SK-N-SH (cell line): Measurements from ENCODE around the gene ARID5A. TPM values are rescaled to one million over a fixed set of nuclear protein-coding genes. Genes with fewer than 3 reads are reported as not detected.

Experiments
- CTCF ChIA-PET: fragments of 300-600, 350-600 bp; formaldehyde crosslinking; extraction: SDS; loops from one replicate; lab custom pipeline; 2021; lab: Yijun Ruan, JAX
- POLR2A ChIA-PET: fragments of 350-600 bp; sonication (Branson Sonifier 250); formaldehyde crosslinking; extraction: SDS; loops from one replicate; lab custom pipeline; 2020; ENCODE audit warnings: antibody characterized with exemption, inconsistent platforms; lab: Yijun Ruan, JAX
- DNase-seq: peaks from one replicate; pipeline ENCODE4 v3.0.0; 2012
- H2AFZ ChIP-seq: fragments of 200-600 bp; sonication (generic); 2 replicates; pipeline ENCODE4 v1.8.1; 2016; ENCODE audit warnings: antibody characterized with exemption, mild to moderate bottlenecking, low read depth
- H3F3A ChIP-seq: fragments of 200-600 bp; sonication (generic); replicated peaks from 2 replicates; pipeline ENCODE3; 2016; ENCODE audit warnings: antibody characterized with exemption, mild to moderate bottlenecking; ENCODE audit not compliant: insufficient read depth
- H3K27ac ChIP-seq, 2 experiments: fragments of 200-500 bp in 1 of 2; fragments of 200-600 bp in 1 of 2; sonication (Bioruptor generic) in 1 of 2; sonication (generic), shearing (Covaris generic) in 1 of 2; 2 replicates each; pipeline versions ENCODE4 v1.5.1 to v1.6.1; 2014 to 2016; ENCODE audit warnings: low read depth in 2 of 2, inconsistent platforms in 1 of 2, low read length in 1 of 2, mild to moderate bottlenecking in 1 of 2, mixed read lengths in 1 of 2
- H3K27me3 ChIP-seq: fragments of 200-600 bp; sonication (generic), shearing (Covaris generic); 2 replicates; pipeline ENCODE4 v1.6.1; 2016; ENCODE audit warnings: mixed run types; ENCODE audit not compliant: insufficient read depth
- H3K36me3 ChIP-seq, 2 experiments: fragments of 200-500 bp in 1 of 2; fragments of 200-600 bp in 1 of 2; sonication (Bioruptor generic) in 1 of 2; sonication (generic) in 1 of 2; replicated peaks in 1 of 2; 2 replicates each; pipeline versions ENCODE3 to v1.5.1; 2014 to 2016; ENCODE audit warnings: low read length in 1 of 2, mild to moderate bottlenecking in 1 of 2; ENCODE audit not compliant: insufficient read depth in 2 of 2, control insufficient read depth in 1 of 2
- H3K4me1 ChIP-seq, 2 experiments: fragments of 200-500 bp in 1 of 2; fragments of 200-600 bp in 1 of 2; sonication (Bioruptor generic) in 1 of 2; sonication (generic), shearing (Covaris generic) in 1 of 2; 2 replicates each; pipeline versions ENCODE4 v1.5.1 to v1.6.1; 2014 to 2016; ENCODE audit warnings: low read depth in 1 of 2, low read length in 1 of 2, mixed run types in 1 of 2; ENCODE audit not compliant: insufficient read depth in 2 of 2, control insufficient read depth in 1 of 2
- H3K4me2 ChIP-seq: fragments of 200-600 bp; sonication (generic), shearing (Covaris generic); 2 replicates; pipeline ENCODE4 v1.6.1; 2017; ENCODE audit warnings: mixed run types
- H3K4me3 ChIP-seq, 2 experiments: fragments of 200-500 bp in 1 of 2; fragments of 200-600 bp in 1 of 2; sonication (Bioruptor generic) in 1 of 2; sonication (generic), shearing (Covaris generic) in 1 of 2; 2 replicates each; pipeline versions ENCODE4 v1.5.1 to v1.8.1; 2014 to 2016; ENCODE audit warnings: low read depth in 2 of 2, inconsistent platforms in 1 of 2, low read length in 1 of 2, mild to moderate bottlenecking in 1 of 2, mixed read lengths in 1 of 2, moderate library complexity in 1 of 2
- H3K79me2 ChIP-seq: fragments of 200-600 bp; sonication (generic); 2 replicates; pipeline ENCODE4 v1.8.1; 2017; ENCODE audit warnings: mild to moderate bottlenecking; ENCODE audit not compliant: insufficient read depth
- H3K9ac ChIP-seq: fragments of 200-600 bp; sonication (generic); 2 replicates; pipeline ENCODE4 v1.6.1; 2017; ENCODE audit warnings: mixed run types
- H3K9me2 ChIP-seq: fragments of 200-600 bp; sonication (generic); 2 replicates; pipeline ENCODE4 v1.6.1; 2017; ENCODE audit warnings: mixed run types
- H3K9me3 ChIP-seq: fragments of 200-600 bp; sonication (generic); 2 replicates; pipeline ENCODE4 v1.6.1; 2017; ENCODE audit warnings: mixed run types, mild to moderate bottlenecking, moderate library complexity
- H4K20me1 ChIP-seq: fragments of 200-600 bp; sonication (generic); 2 replicates; pipeline ENCODE4 v1.6.1; 2017; ENCODE audit warnings: mild to moderate bottlenecking, mixed run types; ENCODE audit not compliant: insufficient read depth
- CHD2 ChIP-seq: fragments of 150-350 bp; IDR thresholded peaks from 2 replicates; pipeline ENCODE4 v1.6.1; 2018; ENCODE audit warnings: low read length; ENCODE audit not compliant: partially characterized antibody
- ELF1 ChIP-seq: IDR thresholded peaks from 2 replicates; pipeline ENCODE4 v1.4.0; 2012
- EP300 ChIP-seq, 2 experiments: IDR thresholded peaks; 2 replicates each; pipeline versions ENCODE4 v1.4.0 to v1.6.1; 2012; ENCODE audit warnings: borderline replicate concordance in 1 of 2, low read depth in 1 of 2, low read length in 1 of 2
- EZH2phosphoT487 ChIP-seq: fragments of 200-600 bp; sonication (generic); IDR thresholded peaks from 2 replicates; pipeline ENCODE4 v1.6.1; 2017; ENCODE audit warnings: low read depth, mixed run types, mild to moderate bottlenecking, antibody characterized with exemption, moderate library complexity, borderline replicate concordance
- FOXJ3 ChIP-seq: sonication (generic); formaldehyde crosslinking; IDR thresholded peaks from 2 replicates; pipeline ENCODE4 v1.5.1; 2020; ENCODE audit warnings: mild to moderate bottlenecking, missing genetic modification reagents
- FOXM1 ChIP-seq: IDR thresholded peaks from 2 replicates; pipeline ENCODE4 v1.4.0; 2012; ENCODE audit warnings: low read depth, mild to moderate bottlenecking
- MXI1 ChIP-seq: IDR thresholded peaks from 2 replicates; pipeline ENCODE4 v1.6.1; 2012; ENCODE audit warnings: mild to moderate bottlenecking, low read depth, low read length, improper control_type of control experiment
- NRF1 ChIP-seq: IDR thresholded peaks from 2 replicates; pipeline ENCODE4 v1.6.1; 2012; ENCODE audit warnings: low read depth, mild to moderate bottlenecking, low read length
- POLR2AphosphoS5 ChIP-seq: IDR thresholded peaks from 2 replicates; pipeline ENCODE4 v1.6.1; 2012; ENCODE audit warnings: low read depth, low read length
- RCOR1 ChIP-seq: fragments of 150-350 bp; IDR thresholded peaks from 2 replicates; pipeline ENCODE4 v1.6.1; 2017; ENCODE audit warnings: antibody characterized with exemption, low read length
- RFX5 ChIP-seq: IDR thresholded peaks from 2 replicates; pipeline ENCODE4 v1.6.1; 2012; ENCODE audit warnings: mild to moderate bottlenecking, improper control_type of control experiment, low read length
- RXRA ChIP-seq: IDR thresholded peaks from 2 replicates; pipeline ENCODE4 v1.4.0; 2012; ENCODE audit warnings: low read depth, mild to moderate bottlenecking, borderline replicate concordance
- SIN3A ChIP-seq: IDR thresholded peaks from 2 replicates; pipeline ENCODE4 v1.6.1; 2012; ENCODE audit warnings: low read depth, mild to moderate bottlenecking, low read length, moderate library complexity, borderline replicate concordance
- TCF12 ChIP-seq: IDR thresholded peaks from 2 replicates; pipeline ENCODE4 v1.4.0; 2012
- WGBS: methylation state at CpG from one replicate; pipeline ENCODE4 v1.1.6; 2017; ENCODE audit warnings: low lambda C conversion rate; 5-methylcytosine and 5-hydroxymethylcytosine counted together
- polyA plus RNA-seq, 3 experiments: library from polyadenylated mRNA; depleted of rRNA; stranded (reverse); fragments of >200 nt; gene quantifications; 2 replicates each; pipeline ENCODE4 v1.2.3, GENCODE V29; 2012
- TF ChIP-seq, protein P1 (sequence below): IDR thresholded peaks from 2 replicates; pipeline ENCODE4 v1.4.0; 2012; ENCODE audit warnings: low read depth, borderline replicate concordance
- TF ChIP-seq, protein P2 (sequence below): fragments of 150-350 bp; IDR thresholded peaks from 2 replicates; pipeline ENCODE4 v1.6.1; 2016; ENCODE audit warnings: mild to moderate bottlenecking, low read depth, low read length
- TF ChIP-seq, protein P3 (sequence below): fragments of 200-600 bp; sonication (generic); IDR thresholded peaks from 2 replicates; pipeline ENCODE4 v1.6.1; 2017; ENCODE audit warnings: antibody characterized with exemption, mild to moderate bottlenecking, moderate library complexity

The ARID5A gene
- polyA plus RNA-seq, 1 of the 3 experiments (the other 2 are of a cell fraction), result 3.3 TPM

DNA sequence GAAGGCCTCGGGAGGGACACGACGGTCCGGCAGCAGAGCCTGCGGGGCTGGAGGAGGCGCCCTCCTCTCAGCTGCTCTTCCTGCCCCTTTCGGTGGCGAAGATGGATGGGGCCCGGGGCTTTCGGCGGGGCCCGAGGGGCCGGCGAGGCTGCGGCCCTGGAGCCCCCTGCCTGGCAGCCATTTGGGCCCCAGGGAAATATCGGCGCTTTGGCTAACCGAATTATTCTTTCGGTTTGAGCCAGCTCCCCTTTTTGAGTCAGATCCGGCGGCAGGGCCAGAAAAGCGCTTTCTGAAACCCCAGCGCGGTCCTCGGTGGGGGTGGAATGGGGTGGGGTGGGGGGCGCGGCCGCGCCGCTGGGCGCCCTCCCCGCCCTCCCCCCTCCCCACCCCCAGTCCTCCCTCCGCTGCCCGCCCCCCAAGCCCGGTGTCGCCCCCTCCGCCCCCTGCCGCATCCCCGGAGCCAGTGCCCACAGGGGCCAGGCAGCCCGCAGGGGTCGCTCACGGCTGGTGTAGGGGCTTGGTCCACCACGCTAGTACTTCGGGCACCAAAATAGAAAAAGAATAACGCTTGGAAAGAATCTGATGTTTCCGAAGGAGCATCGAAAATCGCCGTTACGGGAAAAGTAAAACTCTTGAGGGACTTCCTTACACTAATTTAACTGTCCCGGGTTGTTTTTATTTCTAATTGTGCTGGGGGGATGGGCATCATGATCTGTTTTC, 9.1 kb upstream of the ARID5A start:
- peaks cover 4% of the 10 kb centered on the region for H3F3A ChIP-seq
- H3K79me2 ChIP-seq, result no peaks in the 10 kb centered on the region
- H3K4me2 ChIP-seq, result peak overlapping the region; percentile 44; the same call in 1 of the 2 replicates
- 0 out of 4 replicates have a peak overlapping the region, but pooled peaks of 1 of the 2 experiments have one; percentile 13 for H3K4me3 ChIP-seq
- POLR2A ChIA-PET, result no interaction called here
- WGBS, result 58% methylated on average over 29 of the region's 51 CpGs
- no peaks in the 10 kb centered on the region for H3K9me3 ChIP-seq
- H3K27me3 ChIP-seq, result no peaks in the 10 kb centered on the region
- peak; percentile 56 for DNase-seq
- H2AFZ ChIP-seq, result peak overlapping the region; percentile 86
- no peak overlapping the region for H3K27ac ChIP-seq
- CTCF ChIA-PET, result interaction anchor here (0.7 to 4.1 kb wide), 6 partner anchors 12 to 273 kb away, joined by 3 to 29 read pairs (median 7); no protein-coding TSS in a partner anchor
- H4K20me1 ChIP-seq, result no peaks in the 10 kb centered on the region
- H3K36me3 ChIP-seq, result no peaks in the 10 kb centered on the region
- H3K9ac ChIP-seq, result no peak overlapping the region
- H3K9me2 ChIP-seq, result no peaks in the 10 kb centered on the region
- TF ChIP-seq RCOR1, result no peak
- no peak for TF ChIP-seq CHD2
- TF ChIP-seq SIN3A, result no peak
- TF ChIP-seq TCF12, result no peak
- TF ChIP-seq RXRA, result no peak
- TF ChIP-seq NRF1, result no peak
- TF ChIP-seq EZH2phosphoT487, result no peak
- TF ChIP-seq RFX5, result no peak
- TF ChIP-seq, protein P1, sequence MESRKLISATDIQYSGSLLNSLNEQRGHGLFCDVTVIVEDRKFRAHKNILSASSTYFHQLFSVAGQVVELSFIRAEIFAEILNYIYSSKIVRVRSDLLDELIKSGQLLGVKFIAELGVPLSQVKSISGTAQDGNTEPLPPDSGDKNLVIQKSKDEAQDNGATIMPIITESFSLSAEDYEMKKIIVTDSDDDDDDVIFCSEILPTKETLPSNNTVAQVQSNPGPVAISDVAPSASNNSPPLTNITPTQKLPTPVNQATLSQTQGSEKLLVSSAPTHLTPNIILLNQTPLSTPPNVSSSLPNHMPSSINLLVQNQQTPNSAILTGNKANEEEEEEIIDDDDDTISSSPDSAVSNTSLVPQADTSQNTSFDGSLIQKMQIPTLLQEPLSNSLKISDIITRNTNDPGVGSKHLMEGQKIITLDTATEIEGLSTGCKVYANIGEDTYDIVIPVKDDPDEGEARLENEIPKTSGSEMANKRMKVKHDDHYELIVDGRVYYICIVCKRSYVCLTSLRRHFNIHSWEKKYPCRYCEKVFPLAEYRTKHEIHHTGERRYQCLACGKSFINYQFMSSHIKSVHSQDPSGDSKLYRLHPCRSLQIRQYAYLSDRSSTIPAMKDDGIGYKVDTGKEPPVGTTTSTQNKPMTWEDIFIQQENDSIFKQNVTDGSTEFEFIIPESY, result no peak
- no peak for TF ChIP-seq POLR2AphosphoS5
- TF ChIP-seq, protein P2, sequence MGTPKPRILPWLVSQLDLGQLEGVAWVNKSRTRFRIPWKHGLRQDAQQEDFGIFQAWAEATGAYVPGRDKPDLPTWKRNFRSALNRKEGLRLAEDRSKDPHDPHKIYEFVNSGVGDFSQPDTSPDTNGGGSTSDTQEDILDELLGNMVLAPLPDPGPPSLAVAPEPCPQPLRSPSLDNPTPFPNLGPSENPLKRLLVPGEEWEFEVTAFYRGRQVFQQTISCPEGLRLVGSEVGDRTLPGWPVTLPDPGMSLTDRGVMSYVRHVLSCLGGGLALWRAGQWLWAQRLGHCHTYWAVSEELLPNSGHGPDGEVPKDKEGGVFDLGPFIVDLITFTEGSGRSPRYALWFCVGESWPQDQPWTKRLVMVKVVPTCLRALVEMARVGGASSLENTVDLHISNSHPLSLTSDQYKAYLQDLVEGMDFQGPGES, result no peak
- TF ChIP-seq FOXM1, result no peak
- TF ChIP-seq EP300 (IDR thresholded peaks at IDR 0.05; ENCODE audit: borderline replicate concordance in 1 of 2, low read depth in 1 of 2, low read length in 1 of 2), result no peak
- TF ChIP-seq, protein P3, sequence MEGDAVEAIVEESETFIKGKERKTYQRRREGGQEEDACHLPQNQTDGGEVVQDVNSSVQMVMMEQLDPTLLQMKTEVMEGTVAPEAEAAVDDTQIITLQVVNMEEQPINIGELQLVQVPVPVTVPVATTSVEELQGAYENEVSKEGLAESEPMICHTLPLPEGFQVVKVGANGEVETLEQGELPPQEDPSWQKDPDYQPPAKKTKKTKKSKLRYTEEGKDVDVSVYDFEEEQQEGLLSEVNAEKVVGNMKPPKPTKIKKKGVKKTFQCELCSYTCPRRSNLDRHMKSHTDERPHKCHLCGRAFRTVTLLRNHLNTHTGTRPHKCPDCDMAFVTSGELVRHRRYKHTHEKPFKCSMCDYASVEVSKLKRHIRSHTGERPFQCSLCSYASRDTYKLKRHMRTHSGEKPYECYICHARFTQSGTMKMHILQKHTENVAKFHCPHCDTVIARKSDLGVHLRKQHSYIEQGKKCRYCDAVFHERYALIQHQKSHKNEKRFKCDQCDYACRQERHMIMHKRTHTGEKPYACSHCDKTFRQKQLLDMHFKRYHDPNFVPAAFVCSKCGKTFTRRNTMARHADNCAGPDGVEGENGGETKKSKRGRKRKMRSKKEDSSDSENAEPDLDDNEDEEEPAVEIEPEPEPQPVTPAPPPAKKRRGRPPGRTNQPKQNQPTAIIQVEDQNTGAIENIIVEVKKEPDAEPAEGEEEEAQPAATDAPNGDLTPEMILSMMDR, result no peak
- TF ChIP-seq FOXJ3, result no peak
- no peak for TF ChIP-seq MXI1
- TF ChIP-seq ELF1, result no peak
- peaks cover 11 to 12% of the 10 kb centered on the region in 2 experiments; a peak in 3 of 4 replicates for H3K4me1 ChIP-seq
